Naive thymus-derived CD8-positive, alpha-beta T cell (primary cell): ENCODE results near the gene TAF9. TPM values are rescaled to one million over a fixed set of nuclear protein-coding genes. Genes with fewer than 3 reads are reported as not detected.
A peak's percentile ranks its signal among the peaks of the same experiment; 100 is the strongest.
"Not testable (repeated sequence)": the region's sequence is repeated elsewhere in the genome, so short reads cannot be mapped to it uniquely, and the experiment has no call there.

ENCODE experiments used
- ATAC-seq, 2 donors: fragments of 150-1000 bp; cut with Tn5 transposase in 1 of 2; sonication (Bioruptor Pico), chemical (Tn5 transposase) in 1 of 2; 1 replicate in 1 of 2; 2 replicates in 1 of 2; pipeline ENCODE4 v1.10.0; 2021; ENCODE audit warnings: mild to moderate bottlenecking in 2 of 2, moderate library complexity in 2 of 2
- POLR2A ChIA-PET: fragments of 350-600 bp; sonication (Branson Sonifier 250); formaldehyde crosslinking; loops from one replicate; lab custom pipeline; 2021; ENCODE audit warnings: antibody characterized with exemption; lab: Charles Lee
- DNase-seq, 10 donors: peaks; one replicate each; pipeline versions ENCODE4 v3.0.0 to v3.0.0-alpha.2; 2020 to 2022
- H3K27ac Mint-ChIP-seq, 10 donors: one replicate each; pipeline ENCODE4 v1.8.0; 2020 to 2022; ENCODE audit warnings: mild to moderate bottlenecking in 10 of 10, mixed read lengths in 10 of 10, moderate library complexity in 4 of 10, inconsistent platforms in 1 of 10
- H3K27me3 Mint-ChIP-seq, 5 donors: one replicate each; pipeline ENCODE4 v1.8.0; 2021 to 2022; ENCODE audit warnings: mixed read lengths in 5 of 5
- H3K36me3 Mint-ChIP-seq, 3 donors: one replicate each; pipeline ENCODE4 v1.8.0; 2020 to 2022; ENCODE audit warnings: mixed read lengths in 3 of 3, mild to moderate bottlenecking in 2 of 3, inconsistent platforms in 1 of 3
- H3K4me1 Mint-ChIP-seq, 4 donors: one replicate each; pipeline ENCODE4 v1.8.0; 2021 to 2022; ENCODE audit warnings: mixed read lengths in 4 of 4
- H3K4me3 Mint-ChIP-seq, 10 donors: one replicate each; pipeline ENCODE4 v1.8.0; 2020 to 2022; ENCODE audit warnings: mild to moderate bottlenecking in 10 of 10, mixed read lengths in 10 of 10, moderate library complexity in 6 of 10, inconsistent platforms in 1 of 10
- H3K9me3 Mint-ChIP-seq, 9 donors: one replicate each; pipeline ENCODE4 v1.8.0; 2020 to 2022; ENCODE audit warnings: mixed read lengths in 9 of 9, mild to moderate bottlenecking in 3 of 9, inconsistent platforms in 1 of 9, moderate library complexity in 1 of 9
- polyA plus RNA-seq, 3 donors: library from polyadenylated mRNA; unstranded; fragments of 300-500 nt; fragmentation: Illumina TruSeq; gene quantifications; one replicate each; pipeline ENCODE4 v1.2.3, GENCODE V29; 2021
- total RNA-seq, 8 experiments: library from RNA in 2 of 8; stranded (reverse) in 2 of 8; gene quantifications; one replicate each; pipeline ENCODE4 v1.2.3 and lab custom pipeline; 2021 to 2026

TAF9 gene
- total and polyA plus RNA-seq, 5 experiments from 2014 or later, result 61.8 to 113 (median 111) TPM

- DNase-seq, H3K9me3 Mint-ChIP-seq, ATAC-seq, H3K27me3 Mint-ChIP-seq, H3K36me3 Mint-ChIP-seq: not testable (repeated sequence)
- H3K4me3 Mint-ChIP-seq, result peak overlapping the region in 4 of 10 donors; percentile 23 to 91 (median 68)
- POLR2A ChIA-PET, result interaction anchor here (0.6 to 1.8 kb wide), 6 partner anchors 9 to 240 kb away, joined by 3 to 6 read pairs (median 3); partner anchors contain the start of genes AK6, RAD17 and TAF9
- peaks cover 15 to 26% (median 21%) of the 10 kb centered on the region in 4 donors for H3K4me1 Mint-ChIP-seq
- H3K27ac Mint-ChIP-seq, result peak overlapping the region in 9 of 10 donors; percentile 32 to 97 (median 79)
Observed at GRCh38 chr5:69333668-69334315, 35.5 kb downstream of the TAF9 start.

- no peak for ATAC-seq
- Mint-ChIP-seq H3K4me1 (peaks cover 15 to 26% (median 21%) of the 10 kb centered on the region in 4 donors), H3K4me3 (peak overlapping the region; percentile 87 to 98 (median 94)), H3K36me3 (peaks cover 0 to 4% (median 2%) of the 10 kb centered on the region in 3 donors), H3K9me3 (peaks cover 0 to 3% (median 0%) of the 10 kb centered on the region in 9 donors), H3K27ac (peak overlapping the region; percentile 96 to 100 (median 99)), H3K27me3 (no peaks in the 10 kb centered on the region)
- POLR2A ChIA-PET, result interaction anchor here (1.1 to 1.7 kb wide), 7 partner anchors 37 to 288 kb away, joined by 3 to 8 read pairs (median 5); partner anchors contain the start of genes AK6, CDK7, CENPH and RAD17
- no peak for DNase-seq
Observed at GRCh38 chr5:69331528-69332445, 37.5 kb downstream of the TAF9 start.

GRCh38 chr5:69329905-69330489 lies 39.3 kb downstream of the TAF9 start:
- H3K27ac Mint-ChIP-seq, result peak overlapping the region in 2 of 10 donors; percentile 31 to 68
- ATAC-seq (no peak), DNase-seq (no peak)
- H3K4me3 Mint-ChIP-seq, result no peak overlapping the region
- H3K4me1 Mint-ChIP-seq, result peaks cover 15 to 23% (median 20%) of the 10 kb centered on the region in 4 donors
- H3K27me3 Mint-ChIP-seq, result no peaks in the 10 kb centered on the region
- POLR2A ChIA-PET, result no interaction called here
- peaks cover 0 to 3% (median 0%) of the 10 kb centered on the region in 9 donors for H3K9me3 Mint-ChIP-seq
- peaks cover 0 to 4% (median 2%) of the 10 kb centered on the region in 3 donors for H3K36me3 Mint-ChIP-seq

GRCh38 chr5:69326365-69326764 lies 43.0 kb downstream of the TAF9 start:
- H3K27ac Mint-ChIP-seq, result peak overlapping the region in 2 of 10 donors; percentile 53 to 69
- H3K9me3 Mint-ChIP-seq, result no peaks in the 10 kb centered on the region
- H3K27me3 Mint-ChIP-seq, result no peaks in the 10 kb centered on the region
- POLR2A ChIA-PET, result interaction anchor here (0.6 to 1.1 kb wide), 3 partner anchors 21 to 233 kb away, joined by 3 to 10 read pairs (median 3); no protein-coding TSS in a partner anchor
- ATAC-seq (no peak), DNase-seq (no peak)
- H3K36me3 Mint-ChIP-seq, result peaks cover 0 to 4% (median 2%) of the 10 kb centered on the region in 3 donors
- H3K4me1 Mint-ChIP-seq, result peaks cover 0 to 5% (median 2%) of the 10 kb centered on the region in 4 donors
- no peak overlapping the region for H3K4me3 Mint-ChIP-seq

GRCh38 chr5:69317391-69317790 lies 51.9 kb downstream of the TAF9 start:
- H3K27me3 Mint-ChIP-seq, result no peaks in the 10 kb centered on the region
- POLR2A ChIA-PET, result interaction anchor here (0.6 kb wide), 1 partner anchor 199 kb away, joined by 4 read pairs; no protein-coding TSS in a partner anchor
- peaks cover 10 to 48% (median 38%) of the 10 kb centered on the region in 3 donors for H3K36me3 Mint-ChIP-seq
- peaks cover 0 to 2% (median 0%) of the 10 kb centered on the region in 4 donors for H3K4me1 Mint-ChIP-seq
- H3K9me3 Mint-ChIP-seq, result no peaks in the 10 kb centered on the region
- H3K4me3 Mint-ChIP-seq, result no peak overlapping the region
- no peak overlapping the region for H3K27ac Mint-ChIP-seq
- no peak for DNase-seq
- ATAC-seq, result no peak

- ATAC-seq (no peak), DNase-seq (no peak)
- H3K4me1 Mint-ChIP-seq, result peaks cover 0 to 2% (median 0%) of the 10 kb centered on the region in 4 donors
- peaks cover 11 to 60% (median 42%) of the 10 kb centered on the region in 3 donors for H3K36me3 Mint-ChIP-seq
- peak overlapping the region in 1 of 10 donors; percentile 76 for H3K27ac Mint-ChIP-seq
- H3K27me3 Mint-ChIP-seq, result no peaks in the 10 kb centered on the region
- H3K9me3 Mint-ChIP-seq, result no peaks in the 10 kb centered on the region
- H3K4me3 Mint-ChIP-seq, result no peak overlapping the region
- POLR2A ChIA-PET, result interaction anchor here (0.6 to 1.0 kb wide), 2 partner anchors 10 to 19 kb away, joined by 3 to 5 read pairs; no protein-coding TSS in a partner anchor
Observed at GRCh38 chr5:69315972-69316371, 53.3 kb downstream of the TAF9 start.

Other genes with a start within 250 kb of the TAF9 start
- 1 to 10 TPM; 3.0 to 4.6 TPM for gene CCNB1, start 202.4 kb downstream of the TAF9 start, total RNA-seq
- gene CCNB1, start 202.4 kb downstream of the TAF9 start, polyA plus RNA-seq, result 1 to 10 TPM; 1.7 to 3.0 (median 2.2) TPM
- 1 to 10 TPM; 8.3 to 9.7 TPM for gene CENPH, start 179.9 kb downstream of the TAF9 start, total RNA-seq
- gene CENPH, start 179.9 kb downstream of the TAF9 start, polyA plus RNA-seq, result 10 to 100 TPM in 2 of 3 donors, 1 to 10 TPM in 1; 8.2 to 10.7 (median 10.1) TPM
- 10 to 100 TPM; 20.6 to 25.4 TPM for gene CDK7, start 134.6 kb downstream of the TAF9 start, total RNA-seq
- gene CDK7, start 134.6 kb downstream of the TAF9 start, polyA plus RNA-seq, result 10 to 100 TPM; 18.2 to 20.8 (median 19.4) TPM
- gene CCDC125, start 36.7 kb downstream of the TAF9 start, total RNA-seq, result 1 to 10 TPM; 9.3 to 9.4 TPM
- gene CCDC125, start 36.7 kb downstream of the TAF9 start, polyA plus RNA-seq, result 1 to 10 TPM; 1.7 to 6.7 (median 2.6) TPM
- 10 to 100 TPM; 25.8 to 27.3 TPM for gene AK6, start within 50 bp of the TAF9 start, total RNA-seq
- gene AK6, start within 50 bp of the TAF9 start, polyA plus RNA-seq, result 10 to 100 TPM; 64.6 to 77.0 (median 71.6) TPM
- 10 to 100 TPM; 36.6 to 38.5 TPM for gene RAD17, start 298 bp upstream of the TAF9 start, total RNA-seq
- gene RAD17, start 298 bp upstream of the TAF9 start, polyA plus RNA-seq, result 10 to 100 TPM; 15.6 to 25.5 (median 18.4) TPM
- 1 to 10 TPM; 1.7 to 2.3 TPM for gene MARVELD2, start 45.6 kb upstream of the TAF9 start, total RNA-seq
- gene MARVELD2, start 45.6 kb upstream of the TAF9 start, polyA plus RNA-seq, result 1 to 10 TPM in 1 of 3 donors, under 1 TPM in 2; 0.46 to 1.4 (median 0.98) TPM
- gene OCLN, start 123.3 kb upstream of the TAF9 start, total RNA-seq, result 1 to 10 TPM; 4.6 to 4.7 TPM
- under 1 TPM; 0.08 to 0.14 (median 0.13) TPM for gene OCLN, start 123.3 kb upstream of the TAF9 start, polyA plus RNA-seq
- 10 to 100 TPM; 52.8 to 62.1 TPM for gene GTF2H2C, start 190.7 kb upstream of the TAF9 start, total RNA-seq
- 10 to 100 TPM; 16.4 to 21.4 (median 20.8) TPM for gene GTF2H2C, start 190.7 kb upstream of the TAF9 start, polyA plus RNA-seq